ENCODE data around the gene FAM76A. TPM values are rescaled to one million over a fixed set of nuclear protein-coding genes. Genes with fewer than 3 reads are reported as not detected.
A peak's percentile ranks its signal among the peaks of the same experiment; 100 is the strongest.

Gene FAM76A
- total and polyA plus RNA-seq, 9 of the 15 experiments (the other 6 are each of a cell fraction or from before 2014, with no cell fraction given), result 9.5 to 14.6 (median 11.4) TPM

GRCh38 chr1:27806758-27807157 is 81.0 kb downstream of the FAM76A start:
- H3K27me3 ChIP-seq (ENCODE audit: control insufficient read depth in 2 of 2, insufficient read depth in 2 of 2, low read length in 2 of 2), result no peaks in the 10 kb centered on the region
- no peaks in the 10 kb centered on the region for H3K9me1 ChIP-seq (ENCODE audit: control insufficient read depth, insufficient read depth, low read length)
- WGBS (ENCODE audit: insufficient coverage, low coverage, missing lambda C conversion rate), result 86% methylated on average over 7 of the region's 7 CpGs
- TF ChIP-seq U2AF2 (optimal IDR thresholded peaks at IDR 0.05; ENCODE audit: low read depth, low read length) (no peak), GATA2 (CRISPR knock-in tag; IDR thresholded peaks at IDR 0.05) (no peak), MEF2A (IDR thresholded peaks at IDR 0.05; ENCODE audit: control insufficient read depth, low read depth, low read length) (no peak), CC2D1A (IDR thresholded peaks at IDR 0.05) (peak; percentile 50; the same call in 1 of the 2 replicates), FOSL1 (tag; conservative IDR thresholded peaks at IDR 0.05) (no peak), SOX6 (IDR thresholded peaks at IDR 0.05) (no peak), CBFA2T3 (IDR thresholded peaks at IDR 0.05) (no peak), JUNB (CRISPR knock-in tag; conservative IDR thresholded peaks at IDR 0.05) (no peak)
- TF ChIP-seq, protein P1, sequence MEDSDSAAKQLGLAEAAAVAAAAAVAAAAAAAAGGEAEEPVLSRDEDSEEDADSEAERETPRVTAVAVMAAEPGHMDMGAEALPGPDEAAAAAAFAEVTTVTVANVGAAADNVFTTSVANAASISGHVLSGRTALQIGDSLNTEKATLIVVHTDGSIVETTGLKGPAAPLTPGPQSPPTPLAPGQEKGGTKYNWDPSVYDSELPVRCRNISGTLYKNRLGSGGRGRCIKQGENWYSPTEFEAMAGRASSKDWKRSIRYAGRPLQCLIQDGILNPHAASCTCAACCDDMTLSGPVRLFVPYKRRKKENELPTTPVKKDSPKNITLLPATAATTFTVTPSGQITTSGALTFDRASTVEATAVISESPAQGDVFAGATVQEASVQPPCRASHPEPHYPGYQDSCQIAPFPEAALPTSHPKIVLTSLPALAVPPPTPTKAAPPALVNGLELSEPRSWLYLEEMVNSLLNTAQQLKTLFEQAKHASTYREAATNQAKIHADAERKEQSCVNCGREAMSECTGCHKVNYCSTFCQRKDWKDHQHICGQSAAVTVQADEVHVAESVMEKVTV (CRISPR knock-in tag; IDR thresholded peaks at IDR 0.05), result no peak
- TF ChIP-seq, protein P2, sequence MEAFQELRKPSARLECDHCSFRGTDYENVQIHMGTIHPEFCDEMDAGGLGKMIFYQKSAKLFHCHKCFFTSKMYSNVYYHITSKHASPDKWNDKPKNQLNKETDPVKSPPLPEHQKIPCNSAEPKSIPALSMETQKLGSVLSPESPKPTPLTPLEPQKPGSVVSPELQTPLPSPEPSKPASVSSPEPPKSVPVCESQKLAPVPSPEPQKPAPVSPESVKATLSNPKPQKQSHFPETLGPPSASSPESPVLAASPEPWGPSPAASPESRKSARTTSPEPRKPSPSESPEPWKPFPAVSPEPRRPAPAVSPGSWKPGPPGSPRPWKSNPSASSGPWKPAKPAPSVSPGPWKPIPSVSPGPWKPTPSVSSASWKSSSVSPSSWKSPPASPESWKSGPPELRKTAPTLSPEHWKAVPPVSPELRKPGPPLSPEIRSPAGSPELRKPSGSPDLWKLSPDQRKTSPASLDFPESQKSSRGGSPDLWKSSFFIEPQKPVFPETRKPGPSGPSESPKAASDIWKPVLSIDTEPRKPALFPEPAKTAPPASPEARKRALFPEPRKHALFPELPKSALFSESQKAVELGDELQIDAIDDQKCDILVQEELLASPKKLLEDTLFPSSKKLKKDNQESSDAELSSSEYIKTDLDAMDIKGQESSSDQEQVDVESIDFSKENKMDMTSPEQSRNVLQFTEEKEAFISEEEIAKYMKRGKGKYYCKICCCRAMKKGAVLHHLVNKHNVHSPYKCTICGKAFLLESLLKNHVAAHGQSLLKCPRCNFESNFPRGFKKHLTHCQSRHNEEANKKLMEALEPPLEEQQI (IDR thresholded peaks at IDR 0.05), result peak; percentile 90
- no peak for FAIRE-seq
- no peaks in the 10 kb centered on the region for H3K79me2 ChIP-seq (ENCODE audit: control insufficient read depth, insufficient read depth, low read length)
- no peak overlapping the region for H3K27ac ChIP-seq (ENCODE audit: extremely low read depth, low read depth, low read length)
- ChIA-PET POLR2A (interaction anchor here (1.1 kb wide), 1 partner anchor 28 kb away, joined by 3 read pairs; no protein-coding TSS in a partner anchor), CTCF (ENCODE audit: low intra/inter-chr PET ratio) (no interaction called here)
- no peak overlapping the region for H3K9ac ChIP-seq (ENCODE audit: insufficient read depth in 1 of 2, low read depth in 2 of 2, low read length in 2 of 2)
- H4K20me1 ChIP-seq (replicated peaks; ENCODE audit: control insufficient read depth, insufficient read depth, low read length), result no peaks in the 10 kb centered on the region
- H3K4me1 ChIP-seq (replicated peaks in 1 of 2; ENCODE audit: control insufficient read depth in 2 of 2, insufficient read depth in 2 of 2, low read length in 2 of 2), result no peaks in the 10 kb centered on the region
- no peak overlapping the region for H2AFZ ChIP-seq (ENCODE audit: low read depth, low read length)
- peaks cover 28% of the 10 kb centered on the region for H3K36me3 ChIP-seq (ENCODE audit: control insufficient read depth, insufficient read depth, low read length)
- no peak for ATAC-seq
- in situ Hi-C loops (cut with MboI), result no loop called here
- no peak overlapping the region for H3K4me2 ChIP-seq (ENCODE audit: insufficient read depth, low read length)
- H3K4me3 ChIP-seq, result no peak overlapping the region
- BruUV-seq (replicated peaks), result no TSS peak
- intact Hi-C loops (cut with micrococcal nuclease), result no loop called here
- H3K9me3 ChIP-seq (replicated peaks; ENCODE audit: control insufficient read depth, insufficient read depth, low read depth, low read length), result no peaks in the 10 kb centered on the region; the same call in 1 of the 2 replicates
- no peak for DNase-seq (ENCODE audit: extremely low read depth in 1 of 4, low spot score in 3 of 4)

All from K562 (cell line).